Endothelial cell of umbilical vein (primary cell): ENCODE measurements around the gene KIAA0930.

Source experiments
- EZH2 ChIP-seq: IDR thresholded peaks from 2 replicates; pipeline ENCODE4 v1.6.1; 2012; ENCODE audit warnings: borderline replicate concordance, low read depth, mild to moderate bottlenecking, moderate library complexity, low read length, inconsistent platforms; ENCODE audit not compliant: severe bottlenecking
- GATA2 ChIP-seq: IDR thresholded peaks from 2 replicates; pipeline ENCODE4 v1.7.0; 2011; ENCODE audit warnings: low read depth, mild to moderate bottlenecking, moderate library complexity, mixed read lengths, low read length; ENCODE audit not compliant: insufficient read length, insufficient read depth
- JUN ChIP-seq: IDR thresholded peaks from 2 replicates; pipeline ENCODE4 v1.6.1; 2011; ENCODE audit warnings: borderline replicate concordance, low read depth; ENCODE audit not compliant: insufficient read length, insufficient read depth
- POLR2A ChIP-seq: IDR thresholded peaks from 2 replicates; pipeline ENCODE4 v1.6.1; 2012; ENCODE audit warnings: low read depth, mild to moderate bottlenecking, control low read depth, low read length
- POLR2AphosphoS5 ChIP-seq: IDR thresholded peaks from 2 replicates; pipeline ENCODE4 v1.6.1; 2012; ENCODE audit warnings: low read depth, mild to moderate bottlenecking, control low read depth, low read length, moderate library complexity; ENCODE audit not compliant: insufficient read depth
- TF ChIP-seq, protein P1 (sequence below), 2 donors: IDR thresholded peaks; 1 replicate in 1 of 2; 2 replicates in 1 of 2; pipeline ENCODE4 v1.5.1; 2011; ENCODE audit warnings: low read length in 2 of 2, mild to moderate bottlenecking in 2 of 2, moderate library complexity in 2 of 2, control low read depth in 1 of 2, inconsistent platforms in 1 of 2, low read depth in 1 of 2; ENCODE audit not compliant: insufficient read depth in 1 of 2; ENCODE audit errors: extremely low read depth in 1 of 2
- TF ChIP-seq, protein P2 (sequence below): IDR thresholded peaks from 2 replicates; pipeline ENCODE4 v1.6.1; 2011; ENCODE audit not compliant: insufficient read depth, insufficient read length

DNA sequence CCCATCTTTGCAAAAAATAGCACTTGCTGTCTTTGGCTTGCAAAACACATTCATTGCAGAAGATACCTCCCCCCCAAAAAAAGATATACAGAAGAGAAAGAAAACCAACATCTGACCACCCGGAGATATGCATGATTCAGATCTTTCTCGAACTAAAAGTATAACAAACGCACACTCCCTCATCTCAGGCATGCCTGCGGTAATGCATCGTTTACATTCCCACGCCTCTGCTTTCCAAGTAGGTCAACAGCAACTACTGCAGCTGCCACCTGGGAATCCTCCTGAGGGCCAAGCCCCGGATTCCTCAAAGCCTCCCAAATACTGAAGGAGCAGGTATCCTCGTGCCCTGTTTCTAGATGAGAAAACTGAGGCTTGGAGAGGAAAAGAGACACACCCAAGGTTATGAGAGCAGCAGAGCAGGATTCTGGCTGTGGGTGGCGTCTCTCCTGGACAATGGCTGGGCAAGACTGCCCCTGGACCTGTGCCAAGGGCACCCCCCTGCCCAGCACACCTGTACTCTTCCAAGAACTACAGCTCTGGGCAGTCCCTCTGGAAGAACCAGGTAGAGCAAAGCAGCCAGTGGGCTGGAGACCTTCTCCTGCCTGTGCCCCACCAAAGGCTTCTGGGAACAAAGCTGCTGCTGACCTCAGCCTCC, 38.9 kb downstream of the KIAA0930 start:
- TF ChIP-seq POLR2A (no peak), EZH2 (no peak), GATA2 (no peak), JUN (no peak), POLR2AphosphoS5 (no peak)
- TF ChIP-seq, protein P1, sequence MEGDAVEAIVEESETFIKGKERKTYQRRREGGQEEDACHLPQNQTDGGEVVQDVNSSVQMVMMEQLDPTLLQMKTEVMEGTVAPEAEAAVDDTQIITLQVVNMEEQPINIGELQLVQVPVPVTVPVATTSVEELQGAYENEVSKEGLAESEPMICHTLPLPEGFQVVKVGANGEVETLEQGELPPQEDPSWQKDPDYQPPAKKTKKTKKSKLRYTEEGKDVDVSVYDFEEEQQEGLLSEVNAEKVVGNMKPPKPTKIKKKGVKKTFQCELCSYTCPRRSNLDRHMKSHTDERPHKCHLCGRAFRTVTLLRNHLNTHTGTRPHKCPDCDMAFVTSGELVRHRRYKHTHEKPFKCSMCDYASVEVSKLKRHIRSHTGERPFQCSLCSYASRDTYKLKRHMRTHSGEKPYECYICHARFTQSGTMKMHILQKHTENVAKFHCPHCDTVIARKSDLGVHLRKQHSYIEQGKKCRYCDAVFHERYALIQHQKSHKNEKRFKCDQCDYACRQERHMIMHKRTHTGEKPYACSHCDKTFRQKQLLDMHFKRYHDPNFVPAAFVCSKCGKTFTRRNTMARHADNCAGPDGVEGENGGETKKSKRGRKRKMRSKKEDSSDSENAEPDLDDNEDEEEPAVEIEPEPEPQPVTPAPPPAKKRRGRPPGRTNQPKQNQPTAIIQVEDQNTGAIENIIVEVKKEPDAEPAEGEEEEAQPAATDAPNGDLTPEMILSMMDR (IDR thresholded peaks at IDR 0.05; ENCODE audit: extremely low read depth in 1 of 2, insufficient read depth in 1 of 2, low read depth in 1 of 2, low read length in 2 of 2) = no peak
- TF ChIP-seq, protein P2, sequence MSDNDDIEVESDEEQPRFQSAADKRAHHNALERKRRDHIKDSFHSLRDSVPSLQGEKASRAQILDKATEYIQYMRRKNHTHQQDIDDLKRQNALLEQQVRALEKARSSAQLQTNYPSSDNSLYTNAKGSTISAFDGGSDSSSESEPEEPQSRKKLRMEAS = no peak
